ENCODE results near the gene PRKAB2.
"Not testable (repeated sequence)": the region's sequence is repeated elsewhere in the genome, so short reads cannot be mapped to it uniquely, and the experiment has no call there.

GRCh38 chr1:147130721-147131120 lies 41.5 kb downstream of the PRKAB2 start:
- TF ChIP-seq CTCF (IDR thresholded peaks at IDR 0.05 in 8 of 11, conservative IDR thresholded peaks at IDR 0.05 in 3 of 11); POLR2A (IDR thresholded peaks at IDR 0.05): not testable (repeated sequence)

Data from spleen (tissue), 7 donors.